Activated B cell treated with CpG ODN at 0.5 μM for 24 hours (primary cell): ENCODE measurements around the gene CPM. TPM values are rescaled to one million over a fixed set of nuclear protein-coding genes. Genes with fewer than 3 reads are reported as not detected.
"Not testable (repeated sequence)": the region's sequence is repeated elsewhere in the genome, so short reads cannot be mapped to it uniquely, and the experiment has no call there.

Source experiments
- ATAC-seq: fragments of 200-7000 bp; cut with Tn5 transposase; one replicate; pipeline ENCODE4 v1.10.0; 2021; ENCODE audit warnings: low read depth, mild to moderate bottlenecking, moderate library complexity
- CTCF ChIA-PET: fragments of 350-600 bp; sonication (Branson Sonifier 250); formaldehyde crosslinking; loops from one replicate; lab custom pipeline; 2021; ENCODE audit warnings: antibody characterized with exemption; lab: Charles Lee
- POLR2A ChIA-PET: fragments of 350-600 bp; sonication (Branson Sonifier 250); formaldehyde crosslinking; loops from one replicate; lab custom pipeline; 2021; ENCODE audit warnings: antibody characterized with exemption; lab: Charles Lee
- DNase-seq: peaks from one replicate; pipeline ENCODE4 v3.0.0; 2022
- H3K27ac Mint-ChIP-seq: one replicate; pipeline ENCODE4 v1.8.0; 2020; ENCODE audit warnings: mixed read lengths
- H3K27me3 Mint-ChIP-seq: one replicate; pipeline ENCODE4 v1.8.0; 2021; ENCODE audit warnings: mixed read lengths
- H3K36me3 Mint-ChIP-seq: one replicate; pipeline ENCODE4 v1.8.0; 2021; ENCODE audit warnings: low read depth, mixed read lengths
- H3K4me1 Mint-ChIP-seq: one replicate; pipeline ENCODE4 v1.8.0; 2021; ENCODE audit warnings: mixed read lengths
- H3K4me3 Mint-ChIP-seq: one replicate; pipeline ENCODE4 v1.8.0; 2020; ENCODE audit warnings: mild to moderate bottlenecking, mixed read lengths
- H3K9me3 Mint-ChIP-seq: one replicate; pipeline ENCODE4 v1.8.0; 2020; ENCODE audit warnings: mixed read lengths
- intact Hi-C: fragments of 100-400 bp; cut with micrococcal nuclease; formaldehyde crosslinking; loops from one replicate; pipeline ENCODE4 v1.15.1; 2024
- total RNA-seq: library from RNA; stranded (reverse); gene quantifications from 2 replicates; pipeline ENCODE4 v1.2.3, GENCODE V29; 2022
- TF ChIP-seq, protein P1 (sequence below): fragments of 200-600 bp; IDR thresholded peaks from one replicate; pipeline ENCODE4 v1.8.0; 2022; ENCODE audit warnings: antibody characterized with exemption, mild to moderate bottlenecking

CPM gene
- total RNA-seq, 1 donor from 2014 or later: 10.1 TPM

DNA sequence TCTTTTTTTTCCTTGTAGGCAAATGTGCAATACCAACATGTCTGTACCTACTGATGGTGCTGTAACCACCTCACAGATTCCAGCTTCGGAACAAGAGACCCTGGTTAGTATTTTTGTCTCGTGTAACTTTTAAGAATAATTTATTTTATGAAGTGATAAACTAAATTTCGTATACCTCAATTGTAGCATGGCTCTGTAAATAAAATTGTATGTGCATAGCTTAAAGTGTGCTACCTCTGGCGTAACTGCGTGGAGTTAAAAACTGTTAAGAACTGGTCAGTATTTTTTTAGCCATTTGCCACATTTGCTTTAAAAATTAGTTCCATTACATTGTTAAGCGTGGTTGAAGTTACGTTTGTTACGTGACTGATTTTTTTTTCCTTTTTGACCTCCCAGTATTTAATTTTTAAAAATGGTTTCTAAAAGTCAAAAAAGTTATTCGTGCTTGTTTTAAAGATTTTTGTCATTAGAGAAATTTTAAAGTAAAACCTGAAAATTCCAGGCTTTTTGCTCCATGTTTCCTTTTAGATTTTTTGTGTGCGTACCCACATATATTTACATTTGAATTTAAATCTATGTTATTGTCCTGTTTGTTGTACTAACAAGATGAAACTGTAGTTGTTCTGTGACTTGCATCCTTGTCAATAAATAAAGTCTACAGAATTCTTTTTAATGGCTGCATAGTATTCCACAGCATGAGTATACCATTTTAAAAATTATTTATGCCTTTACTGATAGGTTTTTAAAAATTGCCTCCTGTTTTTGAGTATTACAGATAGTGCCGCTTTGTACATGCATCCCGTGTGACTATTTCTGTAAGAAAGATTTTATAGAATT, 123.6 kb downstream of the CPM start:
- intact Hi-C loops: loop anchor here (5.0 to 10.0 kb wide), 5 partner anchors 123 to 1433 kb away; partner anchors contain the start of genes CNOT2, CPM and YEATS4
- no peaks in the 10 kb centered on the region for H3K9me3 Mint-ChIP-seq
- no peak for ATAC-seq
- CTCF ChIA-PET: interaction anchor here (0.9 kb wide), 1 partner anchor 22 kb away, joined by 5 read pairs; no protein-coding TSS in a partner anchor
- peaks cover 26% of the 10 kb centered on the region for H3K4me1 Mint-ChIP-seq
- no peak for DNase-seq
- POLR2A ChIA-PET: interaction anchor here (1.0 to 3.1 kb wide), 9 partner anchors 8 to 661 kb away, joined by 3 to 62 read pairs (median 7); partner anchors contain the start of genes FRS2, MDM1, RAP1B and SLC35E3
- H3K27me3 Mint-ChIP-seq: no peaks in the 10 kb centered on the region
- TF ChIP-seq, protein P1, sequence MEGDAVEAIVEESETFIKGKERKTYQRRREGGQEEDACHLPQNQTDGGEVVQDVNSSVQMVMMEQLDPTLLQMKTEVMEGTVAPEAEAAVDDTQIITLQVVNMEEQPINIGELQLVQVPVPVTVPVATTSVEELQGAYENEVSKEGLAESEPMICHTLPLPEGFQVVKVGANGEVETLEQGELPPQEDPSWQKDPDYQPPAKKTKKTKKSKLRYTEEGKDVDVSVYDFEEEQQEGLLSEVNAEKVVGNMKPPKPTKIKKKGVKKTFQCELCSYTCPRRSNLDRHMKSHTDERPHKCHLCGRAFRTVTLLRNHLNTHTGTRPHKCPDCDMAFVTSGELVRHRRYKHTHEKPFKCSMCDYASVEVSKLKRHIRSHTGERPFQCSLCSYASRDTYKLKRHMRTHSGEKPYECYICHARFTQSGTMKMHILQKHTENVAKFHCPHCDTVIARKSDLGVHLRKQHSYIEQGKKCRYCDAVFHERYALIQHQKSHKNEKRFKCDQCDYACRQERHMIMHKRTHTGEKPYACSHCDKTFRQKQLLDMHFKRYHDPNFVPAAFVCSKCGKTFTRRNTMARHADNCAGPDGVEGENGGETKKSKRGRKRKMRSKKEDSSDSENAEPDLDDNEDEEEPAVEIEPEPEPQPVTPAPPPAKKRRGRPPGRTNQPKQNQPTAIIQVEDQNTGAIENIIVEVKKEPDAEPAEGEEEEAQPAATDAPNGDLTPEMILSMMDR: no peak
- peak overlapping the region; percentile 98 for H3K27ac Mint-ChIP-seq
- H3K4me3 Mint-ChIP-seq: peak overlapping the region; percentile 92
- peaks cover 54% of the 10 kb centered on the region for H3K36me3 Mint-ChIP-seq

DNA sequence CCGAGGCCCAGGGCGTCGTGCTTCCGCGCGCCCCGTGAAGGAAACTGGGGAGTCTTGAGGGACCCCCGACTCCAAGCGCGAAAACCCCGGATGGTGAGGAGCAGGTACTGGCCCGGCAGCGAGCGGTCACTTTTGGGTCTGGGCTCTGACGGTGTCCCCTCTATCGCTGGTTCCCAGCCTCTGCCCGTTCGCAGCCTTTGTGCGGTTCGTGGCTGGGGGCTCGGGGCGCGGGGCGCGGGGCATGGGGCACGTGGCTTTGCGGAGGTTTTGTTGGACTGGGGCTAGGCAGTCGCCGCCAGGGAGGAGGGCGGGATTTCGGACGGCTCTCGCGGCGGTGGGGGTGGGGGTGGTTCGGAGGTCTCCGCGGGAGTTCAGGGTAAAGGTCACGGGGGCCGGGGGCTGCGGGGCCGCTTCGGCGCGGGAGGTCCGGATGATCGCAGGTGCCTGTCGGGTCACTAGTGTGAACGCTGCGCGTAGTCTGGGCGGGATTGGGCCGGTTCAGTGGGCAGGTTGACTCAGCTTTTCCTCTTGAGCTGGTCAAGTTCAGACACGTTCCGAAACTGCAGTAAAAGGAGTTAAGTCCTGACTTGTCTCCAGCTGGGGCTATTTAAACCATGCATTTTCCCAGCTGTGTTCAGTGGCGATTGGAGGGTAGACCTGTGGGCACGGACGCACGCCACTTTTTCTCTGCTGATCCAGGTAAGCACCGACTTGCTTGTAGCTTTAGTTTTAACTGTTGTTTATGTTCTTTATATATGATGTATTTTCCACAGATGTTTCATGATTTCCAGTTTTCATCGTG, 124.4 kb downstream of the CPM start:
- TF ChIP-seq, protein P1: no peak
- POLR2A ChIA-PET: interaction anchor here (0.8 to 3.1 kb wide), 18 partner anchors 9 to 1540 kb away, joined by 3 to 62 read pairs (median 6); partner anchors contain the start of genes CAND1, CPM, CPSF6 and FRS2
- Mint-ChIP-seq H3K4me1 (peaks cover 24% of the 10 kb centered on the region), H3K9me3 (no peaks in the 10 kb centered on the region), H3K27me3 (no peaks in the 10 kb centered on the region), H3K36me3 (peaks cover 49% of the 10 kb centered on the region), H3K4me3 (peak overlapping the region; percentile 92), H3K27ac (peak overlapping the region; percentile 98)
- CTCF ChIA-PET: interaction anchor here (0.9 to 1.0 kb wide), 4 partner anchors 12 to 56 kb away, joined by 3 to 5 read pairs (median 4); no protein-coding TSS in a partner anchor
- ATAC-seq (peak; percentile 46), DNase-seq (peak; percentile 63)
- intact Hi-C loops: loop anchor here (1.0 to 10.0 kb wide), 11 partner anchors 22 to 930 kb away; partner anchors contain the start of genes CCT2, CPM, CPSF6 and MDM1

DNA sequence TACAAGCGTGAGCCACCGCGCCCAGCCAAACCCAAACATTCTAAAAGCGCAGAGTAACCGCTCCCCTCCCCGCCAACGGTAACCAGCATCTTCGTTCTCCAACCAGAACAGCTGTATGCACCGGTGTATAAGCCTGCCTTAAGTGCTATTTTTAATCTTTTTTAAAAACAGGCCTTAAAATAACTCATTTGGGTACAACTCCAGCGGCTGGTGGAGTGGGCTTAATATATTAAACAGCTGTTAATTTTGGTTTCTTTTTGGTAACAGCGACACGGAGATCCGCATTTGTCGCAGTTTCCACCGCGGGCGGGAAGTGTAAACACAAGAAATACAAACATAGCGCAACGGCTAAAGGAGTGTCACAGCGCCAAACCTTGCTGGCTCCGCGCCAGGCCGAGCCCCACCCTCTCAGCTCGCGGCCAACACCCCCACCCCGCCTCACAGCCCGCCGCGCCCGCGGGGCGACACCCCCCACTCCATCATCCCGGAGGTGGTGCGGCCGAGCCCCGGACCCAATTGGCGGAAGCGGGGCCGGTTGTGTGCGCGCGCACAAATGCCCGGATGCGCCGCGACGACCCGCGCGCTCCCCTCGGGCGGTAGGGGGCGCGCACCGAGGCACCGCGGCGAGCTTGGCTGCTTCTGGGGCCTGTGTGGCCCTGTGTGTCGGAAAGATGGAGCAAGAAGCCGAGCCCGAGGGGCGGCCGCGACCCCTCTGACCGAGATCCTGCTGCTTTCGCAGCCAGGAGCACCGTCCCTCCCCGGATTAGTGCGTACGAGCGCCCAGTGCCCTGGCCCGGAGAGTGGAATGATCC, 125.2 kb downstream of the CPM start, which contains the start of gene MDM2:
TSS of gene MDM2 (plus strand) at position 602 of the 812 bp plus-strand sequence. CDS start 301 bp downstream, outside the sequence.
- ChIA-PET CTCF (interaction anchor here (0.7 to 1.5 kb wide), 7 partner anchors 11 to 448 kb away, joined by 3 to 4 read pairs (median 3); partner anchors contain the start of gene SLC35E3), POLR2A (interaction anchor here (0.6 to 3.1 kb wide), 17 partner anchors 10 to 1539 kb away, joined by 3 to 62 read pairs (median 6); partner anchors contain the start of genes CAND1, CPM, CPSF6 and FRS2)
- Mint-ChIP-seq H3K9me3 (no peaks in the 10 kb centered on the region), H3K27ac (peak within 1 kb of the TSS; percentile 98), H3K4me3 (peak within 1 kb of the TSS; percentile 92), H3K27me3 (no peaks in the 10 kb centered on the region), H3K4me1 (peaks cover 18% of the 10 kb centered on the region), H3K36me3 (peaks cover 41% of the 10 kb centered on the region)
- intact Hi-C loops: loop anchor here (1.0 to 10.0 kb wide), 14 partner anchors 23 to 1538 kb away; partner anchors contain the start of genes CAND1, CCT2, CPM and CPSF6
- DNase-seq: peak; percentile 94
- ATAC-seq: peak; percentile 87
- TF ChIP-seq, protein P1: no peak

DNA sequence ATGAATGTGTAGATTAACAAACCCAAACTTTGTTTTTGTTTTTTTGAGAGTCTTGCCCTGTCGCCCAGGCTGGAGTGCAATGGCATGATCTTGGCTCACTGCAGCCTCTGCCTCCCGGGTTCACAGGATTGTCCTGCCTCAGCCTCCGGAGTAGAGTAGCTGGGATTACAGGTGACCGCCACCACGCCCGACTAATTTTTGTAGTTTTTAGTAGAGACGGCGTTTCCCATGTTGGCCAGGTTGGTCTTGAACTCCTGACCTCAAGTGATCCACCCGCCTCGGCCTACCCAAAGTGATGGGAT, 125.7 kb downstream of the CPM start:
- DNase-seq, ATAC-seq, H3K9me3 Mint-ChIP-seq, H3K27me3 Mint-ChIP-seq: not testable (repeated sequence)
- peak overlapping the region; percentile 92 for H3K4me3 Mint-ChIP-seq
- intact Hi-C loops: loop anchor here (1.0 to 10.0 kb wide), 7 partner anchors 61 to 1538 kb away; partner anchors contain the start of genes CAND1, CPM, SLC35E3 and YEATS4
- POLR2A ChIA-PET: interaction anchor here (0.6 to 3.1 kb wide), 12 partner anchors 14 to 1538 kb away, joined by 3 to 62 read pairs (median 6); partner anchors contain the start of genes CAND1, CPM, CPSF6 and FRS2
- H3K4me1 Mint-ChIP-seq: peaks cover 17% of the 10 kb centered on the region
- CTCF ChIA-PET: interaction anchor here (0.7 to 1.5 kb wide), 5 partner anchors 13 to 448 kb away, joined by 3 to 4 read pairs (median 3); partner anchors contain the start of gene SLC35E3
- peak overlapping the region; percentile 98 for H3K27ac Mint-ChIP-seq
- H3K36me3 Mint-ChIP-seq: peaks cover 37% of the 10 kb centered on the region
